ENCODE measurements around the gene SCRN2.

Gene SCRN2

GRCh38 chr17:47872019-47872650, 31.1 kb upstream of the SCRN2 start:
- no peak for DNase-seq
- no peak overlapping the region for H3K27ac ChIP-seq
- in situ Hi-C loops (cut with HindIII; ENCODE audit: low pct_ligation_motif_present, low sequenced_read_pairs): no loop called here
- H3K36me3 ChIP-seq (replicated peaks): no peaks in the 10 kb centered on the region
- H3K27me3 ChIP-seq (replicated peaks): peaks cover 55% of the 10 kb centered on the region
- H3K4me3 ChIP-seq (ENCODE audit: low read depth, low read length): no peak overlapping the region
- TF ChIP-seq CTCF (IDR thresholded peaks at IDR 0.05; ENCODE audit: low read depth, low read length, missing control alignments): no peak

DNA sequence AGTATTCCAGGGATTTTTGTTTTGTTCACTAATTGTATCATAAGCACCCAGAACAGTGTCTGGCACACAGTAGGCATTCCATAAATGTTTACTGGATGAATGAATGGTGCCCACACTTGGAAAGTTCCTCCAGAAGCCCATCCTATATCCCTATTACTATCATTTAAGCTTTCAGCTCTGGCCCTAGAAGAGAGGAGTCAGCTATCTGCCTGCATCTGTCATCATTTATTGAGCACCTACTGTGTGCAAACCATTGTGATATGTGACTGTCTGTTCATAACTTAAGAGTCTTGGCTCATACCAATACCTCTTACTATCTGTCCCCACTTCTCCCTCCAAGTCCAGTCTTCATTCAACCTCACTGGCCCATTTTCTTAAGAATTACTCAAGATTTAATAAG, 30.0 kb upstream of the SCRN2 start:
- H3K27me3 ChIP-seq (replicated peaks): peaks cover 55% of the 10 kb centered on the region
- H3K4me3 ChIP-seq (ENCODE audit: low read depth, low read length): no peak overlapping the region
- no peaks in the 10 kb centered on the region for H3K36me3 ChIP-seq (replicated peaks)
- DNase-seq: no peak
- H3K27ac ChIP-seq: no peak overlapping the region
- in situ Hi-C loops (cut with HindIII; ENCODE audit: low pct_ligation_motif_present, low sequenced_read_pairs): no loop called here
- no peak for TF ChIP-seq CTCF (IDR thresholded peaks at IDR 0.05; ENCODE audit: low read depth, low read length, missing control alignments)

GRCh38 chr17:47870056-47870455, 29.0 kb upstream of the SCRN2 start:
- in situ Hi-C loops (cut with HindIII; ENCODE audit: low pct_ligation_motif_present, low sequenced_read_pairs): no loop called here
- TF ChIP-seq CTCF (IDR thresholded peaks at IDR 0.05; ENCODE audit: low read depth, low read length, missing control alignments): no peak

DNA sequence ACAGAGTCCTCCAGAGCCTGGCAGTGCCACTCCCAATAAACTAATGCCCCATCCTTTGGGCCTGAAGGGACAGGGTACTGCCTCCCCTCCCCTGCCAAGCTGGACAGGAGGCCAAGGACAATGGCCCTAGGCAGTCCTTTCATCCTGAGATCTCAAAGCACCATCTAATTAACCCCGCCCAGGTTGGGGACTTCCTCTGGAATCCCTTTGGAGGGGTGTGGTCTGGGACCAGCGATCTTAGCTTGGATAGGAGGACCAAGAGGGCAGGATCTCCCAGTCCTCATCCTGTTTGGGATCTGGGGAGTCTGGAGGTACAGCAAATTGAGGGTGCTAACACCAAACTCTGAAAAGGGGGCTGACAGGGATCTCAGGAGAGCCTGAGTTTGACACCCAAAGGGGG, 28.0 kb upstream of the SCRN2 start:
- Histone ChIP-seq H3K27me3 (replicated peaks) (peaks cover 45% of the 10 kb centered on the region), H3K36me3 (replicated peaks) (no peaks in the 10 kb centered on the region), H3K27ac (no peak overlapping the region), H3K4me3 (ENCODE audit: low read depth, low read length) (no peak overlapping the region)
- no peak for TF ChIP-seq CTCF (IDR thresholded peaks at IDR 0.05; ENCODE audit: low read depth, low read length, missing control alignments)
- in situ Hi-C loops (cut with HindIII; ENCODE audit: low pct_ligation_motif_present, low sequenced_read_pairs): no loop called here
- DNase-seq: no peak

More at GRCh38 chr17:47870056-47870455, 29.0 kb upstream of the SCRN2 start:
- Histone ChIP-seq H3K27me3 (replicated peaks) (peaks cover 53% of the 10 kb centered on the region), H3K27ac (no peak overlapping the region), H3K36me3 (replicated peaks) (no peaks in the 10 kb centered on the region), H3K4me3 (ENCODE audit: low read depth, low read length) (no peak overlapping the region)
- no peak for DNase-seq

- in situ Hi-C loops (cut with HindIII; ENCODE audit: low pct_ligation_motif_present, low sequenced_read_pairs): no loop called here
- no peaks in the 10 kb centered on the region for H3K36me3 ChIP-seq (replicated peaks)
- H3K4me3 ChIP-seq (ENCODE audit: low read depth, low read length): no peak overlapping the region
- no peak for DNase-seq
- H3K27ac ChIP-seq: no peak overlapping the region
- H3K27me3 ChIP-seq (replicated peaks): peaks cover 34% of the 10 kb centered on the region
- no peak for TF ChIP-seq CTCF (IDR thresholded peaks at IDR 0.05; ENCODE audit: low read depth, low read length, missing control alignments)
Measured at GRCh38 chr17:47867813-47868533, 26.9 kb upstream of the SCRN2 start.

Measured in brain microvascular endothelial cell (primary cell).